Effector memory CD4-positive, alpha-beta T cell (primary cell): ENCODE measurements around the gene SRCIN1.
"Not testable (repeated sequence)": the region's sequence is repeated elsewhere in the genome, so short reads cannot be mapped to it uniquely, and the experiment has no call there.

ENCODE experiments used
- DNase-seq, 3 donors: peaks; one replicate each; pipeline ENCODE4 v3.0.0-alpha.2; 2020
- H3K27ac ChIP-seq: 2 replicates; pipeline ENCODE4 v1.7.0; 2013; ENCODE audit warnings: mild to moderate bottlenecking, low read length, moderate library complexity; ENCODE audit not compliant: insufficient read depth, poor library complexity, severe bottlenecking
- H3K27me3 ChIP-seq: replicated peaks from 2 replicates; pipeline ENCODE4 v1.7.0; 2013; ENCODE audit warnings: mild to moderate bottlenecking, low read length; ENCODE audit not compliant: insufficient read depth, control insufficient read depth, poor library complexity, severe bottlenecking
- H3K36me3 ChIP-seq: 2 replicates; pipeline ENCODE4 v1.7.0; 2013; ENCODE audit warnings: mild to moderate bottlenecking, low read length, moderate library complexity; ENCODE audit not compliant: control insufficient read depth, insufficient read depth
- H3K4me1 ChIP-seq: 2 replicates; pipeline ENCODE4 v1.7.0; 2013; ENCODE audit warnings: low read length, mild to moderate bottlenecking; ENCODE audit not compliant: control insufficient read depth, insufficient read depth, poor library complexity, severe bottlenecking
- H3K4me3 ChIP-seq: 2 replicates; pipeline ENCODE4 v1.7.0; 2013; ENCODE audit warnings: low read length, low read depth, mild to moderate bottlenecking; ENCODE audit not compliant: insufficient read depth, poor library complexity, severe bottlenecking
- H3K9me3 ChIP-seq: 2 replicates; pipeline ENCODE4 v1.7.0; 2013; ENCODE audit warnings: mild to moderate bottlenecking, low read length, moderate library complexity; ENCODE audit not compliant: control insufficient read depth

SRCIN1 gene

DNA sequence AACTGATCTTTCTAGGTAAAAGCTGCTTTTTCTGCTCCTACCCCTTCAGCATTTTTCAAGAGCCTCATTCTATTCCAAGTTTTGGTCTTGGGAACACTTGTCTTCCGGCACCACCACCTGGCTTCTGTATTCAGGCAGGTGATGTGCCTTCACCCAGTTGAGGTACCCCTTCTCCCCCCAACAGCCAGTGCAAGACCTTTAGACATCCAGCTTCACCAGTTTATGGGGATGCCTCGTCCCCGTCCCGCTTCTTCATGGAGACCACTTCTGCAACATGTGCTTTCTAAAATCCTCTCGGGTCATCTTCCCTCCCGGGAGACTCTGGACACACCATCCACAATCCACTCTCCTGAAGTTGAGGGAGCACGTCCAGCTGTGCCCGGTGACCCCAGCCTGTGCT is 69.9 kb downstream of the SRCIN1 start:
- no peaks in the 10 kb centered on the region for H3K4me1 ChIP-seq
- no peaks in the 10 kb centered on the region for H3K36me3 ChIP-seq
- no peak for DNase-seq
- no peaks in the 10 kb centered on the region for H3K27me3 ChIP-seq
- no peak overlapping the region for H3K4me3 ChIP-seq
- H3K9me3 ChIP-seq: no peaks in the 10 kb centered on the region
- H3K27ac ChIP-seq: no peak overlapping the region

DNA sequence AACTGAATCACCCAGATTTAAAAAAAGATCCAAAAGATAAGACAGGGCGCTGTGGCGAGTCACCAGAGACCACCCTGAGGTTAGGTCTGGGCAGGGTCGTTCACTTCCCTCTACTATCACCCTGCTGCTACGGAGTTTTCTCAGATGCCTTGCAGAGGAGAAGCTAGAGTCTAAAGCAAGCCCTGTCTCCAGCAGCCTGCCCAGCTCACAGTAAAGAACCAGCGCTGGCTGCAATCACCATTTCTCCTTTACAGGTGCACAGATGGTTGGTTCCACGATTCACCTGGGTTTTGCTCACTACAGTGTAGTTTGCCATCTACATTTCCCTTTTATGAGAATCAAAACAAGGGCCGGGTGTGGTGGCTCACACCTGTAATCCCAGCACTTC is 71.3 kb downstream of the SRCIN1 start:
- Histone ChIP-seq H3K4me3 (no peak overlapping the region), H3K9me3 (no peaks in the 10 kb centered on the region), H3K27me3 (no peaks in the 10 kb centered on the region), H3K36me3 (no peaks in the 10 kb centered on the region), H3K4me1 (no peaks in the 10 kb centered on the region), H3K27ac (no peak overlapping the region)
- DNase-seq: no peak

DNA sequence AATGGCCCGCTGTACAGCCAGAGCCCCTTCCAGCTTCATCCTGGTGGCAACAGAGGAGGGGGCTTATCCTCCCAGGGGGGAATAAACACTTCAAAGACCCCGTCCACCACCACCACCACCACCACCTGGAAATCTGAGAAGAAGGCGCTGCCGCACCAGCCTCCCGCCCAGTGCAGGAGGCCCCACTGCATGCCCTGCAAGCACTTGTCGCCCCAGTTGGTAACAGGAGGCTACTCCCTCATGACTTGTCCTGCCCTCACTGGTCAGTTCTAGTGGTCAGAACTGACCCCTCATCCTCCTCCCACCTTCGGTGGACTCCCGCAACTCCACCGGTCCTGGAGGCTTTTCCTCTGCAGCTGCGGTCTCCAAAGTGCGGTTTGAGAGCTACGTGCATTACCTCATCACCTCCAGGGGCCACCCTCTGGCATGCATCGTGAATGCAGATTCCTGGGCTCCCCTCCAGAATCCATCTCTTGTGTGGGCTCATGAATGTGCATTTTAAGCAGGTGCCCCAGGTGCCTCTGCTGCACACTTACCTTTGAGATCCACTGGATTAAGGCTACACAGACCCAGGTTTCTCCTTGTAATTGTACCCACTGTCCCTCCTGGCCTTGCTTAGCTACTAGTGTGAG is 71.8 kb downstream of the SRCIN1 start:
- Histone ChIP-seq H3K27me3 (no peaks in the 10 kb centered on the region), H3K9me3 (no peaks in the 10 kb centered on the region), H3K36me3 (no peaks in the 10 kb centered on the region), H3K27ac (no peak overlapping the region), H3K4me1 (no peaks in the 10 kb centered on the region), H3K4me3 (no peak overlapping the region)
- DNase-seq: no peak

DNA sequence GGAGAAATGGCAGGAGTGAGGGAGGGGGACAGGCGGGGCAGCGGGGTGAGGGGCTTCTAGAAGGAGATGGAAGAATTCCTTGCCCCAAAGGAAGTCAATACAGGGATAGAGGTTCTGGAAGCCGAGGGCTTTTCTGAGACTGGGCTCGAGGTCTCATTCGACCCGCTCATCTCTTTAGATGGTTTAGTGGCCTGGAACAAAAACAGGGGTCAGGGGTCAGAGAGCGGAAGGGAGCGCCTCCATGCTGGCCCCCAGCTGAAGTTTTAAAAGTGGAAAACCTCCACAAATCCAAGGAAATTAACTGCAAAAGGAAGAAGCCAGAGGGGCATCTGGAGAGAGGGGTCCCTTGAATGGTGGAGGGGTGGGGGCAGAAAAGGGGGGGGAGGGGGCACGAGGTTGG is 72.5 kb downstream of the SRCIN1 start:
- H3K27me3 ChIP-seq: no peaks in the 10 kb centered on the region
- DNase-seq: no peak
- no peak overlapping the region for H3K27ac ChIP-seq
- H3K9me3 ChIP-seq: no peaks in the 10 kb centered on the region
- no peaks in the 10 kb centered on the region for H3K4me1 ChIP-seq
- H3K36me3 ChIP-seq: no peaks in the 10 kb centered on the region
- no peak overlapping the region for H3K4me3 ChIP-seq

DNA sequence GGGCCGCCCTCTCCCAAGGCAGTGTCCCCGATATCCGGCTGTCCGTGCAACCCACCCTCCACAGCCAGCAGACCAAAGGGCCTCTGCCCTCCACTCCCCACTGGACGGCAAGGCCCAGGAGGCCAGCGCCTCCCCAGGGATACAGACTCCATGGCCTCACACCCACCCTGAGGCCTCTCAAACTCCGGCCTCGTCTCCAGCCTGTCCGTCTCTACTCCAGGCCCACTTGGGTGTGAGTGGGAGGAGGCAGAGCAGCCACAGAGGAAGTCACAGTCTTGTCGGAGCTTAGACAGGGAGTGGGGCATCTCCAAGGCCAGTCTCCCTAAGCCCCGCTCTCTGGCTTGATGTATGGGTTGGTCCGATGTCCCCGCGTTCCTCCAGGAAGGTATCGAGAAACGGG is 73.3 kb downstream of the SRCIN1 start:
- H3K4me3 ChIP-seq: no peak overlapping the region
- H3K27me3 ChIP-seq: no peaks in the 10 kb centered on the region
- no peak for DNase-seq
- H3K9me3 ChIP-seq: no peaks in the 10 kb centered on the region
- no peak overlapping the region for H3K27ac ChIP-seq
- H3K36me3 ChIP-seq: no peaks in the 10 kb centered on the region
- H3K4me1 ChIP-seq: no peaks in the 10 kb centered on the region

DNA sequence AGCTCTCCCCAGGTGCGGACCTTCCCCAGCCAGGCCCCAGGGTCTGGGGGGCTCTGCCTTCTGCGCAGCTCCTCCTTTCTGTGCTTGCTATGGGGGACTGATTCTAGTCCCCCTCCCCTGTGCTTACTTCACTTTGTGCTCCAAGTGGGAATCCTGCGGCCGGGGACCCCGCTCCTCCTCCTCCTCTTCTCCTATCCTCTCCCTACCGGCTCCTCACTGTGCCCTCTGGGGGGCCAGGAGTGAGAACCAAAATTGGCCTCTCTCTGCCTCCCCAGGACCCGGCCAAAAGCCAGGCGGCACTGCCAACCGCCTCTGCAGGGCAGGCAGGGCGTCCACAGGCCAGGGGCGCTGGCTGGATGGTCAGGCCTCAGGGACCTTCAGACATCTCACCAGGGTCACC is 74.0 kb downstream of the SRCIN1 start:
- not testable (repeated sequence) for H3K36me3 ChIP-seq, H3K27me3 ChIP-seq, H3K9me3 ChIP-seq, H3K4me3 ChIP-seq, DNase-seq, H3K4me1 ChIP-seq, H3K27ac ChIP-seq

DNA sequence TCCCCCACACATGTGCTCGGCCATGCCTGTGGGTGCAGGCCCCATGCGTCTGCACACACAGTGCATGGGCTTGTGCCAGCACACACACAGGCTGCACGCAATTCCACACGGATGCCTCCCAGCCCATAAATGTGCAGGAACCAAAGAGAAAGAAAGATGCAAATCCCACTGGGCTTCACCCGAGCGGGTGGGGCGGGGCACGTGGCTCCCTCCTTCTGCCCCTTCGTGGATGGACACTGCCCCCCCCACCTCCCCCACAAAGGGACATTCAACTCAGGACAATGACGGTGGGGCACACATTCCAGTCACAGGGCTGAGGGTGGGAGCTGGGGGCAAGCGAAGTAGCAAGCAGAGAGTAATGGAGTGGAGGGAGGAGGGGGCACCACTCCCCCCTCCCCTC is 74.9 kb downstream of the SRCIN1 start:
- H3K9me3 ChIP-seq, DNase-seq, H3K4me1 ChIP-seq, H3K4me3 ChIP-seq, H3K27me3 ChIP-seq, H3K27ac ChIP-seq, H3K36me3 ChIP-seq: not testable (repeated sequence)

DNA sequence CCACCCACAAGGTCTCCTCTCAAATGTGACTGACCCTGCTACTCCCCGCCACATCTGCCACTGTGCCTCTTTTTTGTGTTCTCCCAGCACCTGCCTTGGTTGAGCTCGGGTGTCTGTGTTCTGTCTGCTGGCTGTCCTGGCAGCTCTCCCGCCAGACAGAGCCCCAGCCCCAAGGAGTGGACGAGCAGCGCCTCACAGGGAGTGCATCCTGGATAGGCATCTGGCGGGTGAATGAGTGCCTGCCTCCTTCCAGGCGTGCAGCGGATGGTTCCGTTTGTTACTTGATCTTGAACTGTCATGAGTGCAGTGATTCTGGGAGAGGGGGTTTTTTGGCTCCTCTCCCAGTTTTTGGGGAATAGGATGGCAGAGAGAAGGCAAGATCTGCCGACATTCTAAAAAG is 77.6 kb downstream of the SRCIN1 start:
- not testable (repeated sequence) for H3K36me3 ChIP-seq, H3K4me1 ChIP-seq, H3K27me3 ChIP-seq, H3K4me3 ChIP-seq, DNase-seq, H3K9me3 ChIP-seq, H3K27ac ChIP-seq

DNA sequence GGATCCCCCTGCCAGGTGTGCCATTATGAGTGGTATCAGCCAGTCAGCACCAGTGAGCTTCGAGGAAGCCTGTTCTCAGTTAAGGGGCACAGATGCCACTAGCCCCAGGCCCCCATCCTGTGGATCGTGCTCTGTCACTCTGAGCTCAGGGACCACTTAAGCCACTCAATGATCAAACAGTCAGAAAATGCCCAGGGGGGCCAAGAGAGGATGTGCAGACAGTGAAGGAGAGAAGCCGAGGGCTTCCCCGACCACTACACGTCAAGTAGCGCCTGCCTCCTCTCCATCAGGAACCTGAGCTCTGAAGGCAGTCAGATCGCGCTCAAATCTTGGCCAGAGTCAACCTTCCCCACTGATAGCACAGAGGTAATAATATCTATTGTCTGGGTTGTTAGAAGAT is 79.2 kb downstream of the SRCIN1 start:
- H3K36me3 ChIP-seq, DNase-seq, H3K27ac ChIP-seq, H3K4me1 ChIP-seq, H3K9me3 ChIP-seq, H3K27me3 ChIP-seq, H3K4me3 ChIP-seq: not testable (repeated sequence)

DNA sequence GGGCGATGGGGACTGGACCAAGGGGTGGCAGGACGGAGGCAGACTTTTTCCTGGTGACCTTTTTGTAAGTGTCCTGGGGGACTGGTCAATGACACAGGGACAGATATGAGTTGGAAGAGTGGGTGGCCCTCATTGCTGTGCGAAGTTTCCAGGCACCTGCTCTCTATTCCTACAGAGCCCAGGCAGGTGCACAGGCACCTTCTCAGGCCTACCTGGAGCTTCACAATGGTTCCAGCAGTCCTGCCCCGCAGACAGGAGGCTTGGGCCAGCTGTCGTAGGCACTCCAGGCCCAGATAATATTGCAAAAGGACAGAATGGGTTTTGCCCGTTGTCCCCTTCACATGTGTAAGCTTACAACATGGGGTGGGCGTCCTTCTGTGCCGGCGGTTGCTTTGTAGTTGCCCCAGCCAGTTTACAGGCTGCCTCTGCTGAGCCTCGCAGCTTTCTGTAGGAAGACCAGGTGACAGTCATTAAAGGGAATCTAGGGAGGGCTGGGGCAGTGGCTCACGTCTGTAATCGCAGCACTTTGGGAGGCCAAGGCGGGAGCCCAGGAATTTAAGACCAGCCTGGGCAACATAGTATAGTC is 93.2 kb downstream of the SRCIN1 start:
- H3K27me3 ChIP-seq: peaks cover 25% of the 10 kb centered on the region
- H3K9me3 ChIP-seq: no peaks in the 10 kb centered on the region
- no peaks in the 10 kb centered on the region for H3K36me3 ChIP-seq
- H3K27ac ChIP-seq: no peak overlapping the region
- H3K4me3 ChIP-seq: no peak overlapping the region
- DNase-seq: no peak
- H3K4me1 ChIP-seq: peaks cover 10% of the 10 kb centered on the region
